ENCODE data around the gene LIN28B. TPM values are rescaled to one million over a fixed set of nuclear protein-coding genes. Genes with fewer than 3 reads are reported as not detected.

The LIN28B gene
- total RNA-seq: not detected

DNA sequence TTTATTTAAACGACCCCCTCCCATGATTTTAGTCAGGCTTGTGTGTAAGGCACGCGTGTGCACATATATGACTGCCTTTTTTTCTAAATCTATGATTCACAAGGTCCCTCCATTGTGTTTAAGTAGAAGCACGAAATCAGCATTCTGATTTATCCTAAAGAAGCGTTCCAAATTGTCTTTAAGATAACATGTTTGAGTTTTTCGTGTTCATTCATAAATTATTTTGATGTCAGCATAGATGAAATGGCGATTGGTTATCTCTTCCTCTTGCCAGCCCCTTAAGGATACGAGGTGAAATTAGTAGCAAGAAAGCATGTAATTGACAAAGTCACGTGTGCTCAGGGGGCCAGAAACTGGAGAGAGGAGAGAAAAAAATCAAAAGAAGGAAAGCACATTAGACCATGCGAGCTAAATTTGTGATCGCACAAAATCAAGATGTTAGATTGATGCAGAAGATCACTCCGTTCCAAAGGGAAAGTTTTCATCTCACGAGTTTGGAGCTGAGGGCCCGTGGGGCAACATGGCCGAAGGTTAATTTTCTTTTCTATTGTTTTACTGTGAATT, at the start of gene LIN28B:
Gene LIN28B (plus strand): TSS at position 377 of the 564 bp plus-strand sequence. CDS start 144 bp downstream, at position 521.
- Mint-ChIP-seq H3K4me1 (ENCODE audit: low read depth in 2 of 2) (peaks cover 0 to 4% of the 10 kb centered on the region in 2 donors), H3K4me3 (no peak within 1 kb of the TSS), H3K36me3 (peaks cover 11% of the 10 kb centered on the region), H3K27ac (no peak within 1 kb of the TSS), H3K27me3 (peaks cover 42 to 73% of the 10 kb centered on the region in 2 donors), H3K9me3 (peaks cover 3% of the 10 kb centered on the region)
- ATAC-seq (no peak), DNase-seq (ENCODE audit: low spot score) (no peak)

GRCh38 chr6:104908031-104908887, 48.6 kb upstream of the LIN28B start:
- no peaks in the 10 kb centered on the region for H3K9me3 Mint-ChIP-seq
- ATAC-seq (no peak), DNase-seq (ENCODE audit: low spot score) (no peak)
- no peak overlapping the region for H3K27ac Mint-ChIP-seq
- H3K27me3 Mint-ChIP-seq: peaks cover 0 to 39% of the 10 kb centered on the region in 2 donors
- no peak overlapping the region for H3K4me3 Mint-ChIP-seq
- H3K36me3 Mint-ChIP-seq: no peaks in the 10 kb centered on the region
- no peaks in the 10 kb centered on the region for H3K4me1 Mint-ChIP-seq (ENCODE audit: low read depth in 2 of 2)

- H3K4me3 Mint-ChIP-seq: no peak overlapping the region
- H3K27me3 Mint-ChIP-seq: peaks cover 0 to 44% of the 10 kb centered on the region in 2 donors
- H3K4me1 Mint-ChIP-seq (ENCODE audit: low read depth in 2 of 2): no peaks in the 10 kb centered on the region
- DNase-seq (ENCODE audit: low spot score) (no peak), ATAC-seq (no peak)
- no peaks in the 10 kb centered on the region for H3K36me3 Mint-ChIP-seq
- no peak overlapping the region for H3K27ac Mint-ChIP-seq
- no peaks in the 10 kb centered on the region for H3K9me3 Mint-ChIP-seq
These were observed 47.9 kb upstream of the LIN28B start for GRCh38 chr6:104908888-104909525.

DNA sequence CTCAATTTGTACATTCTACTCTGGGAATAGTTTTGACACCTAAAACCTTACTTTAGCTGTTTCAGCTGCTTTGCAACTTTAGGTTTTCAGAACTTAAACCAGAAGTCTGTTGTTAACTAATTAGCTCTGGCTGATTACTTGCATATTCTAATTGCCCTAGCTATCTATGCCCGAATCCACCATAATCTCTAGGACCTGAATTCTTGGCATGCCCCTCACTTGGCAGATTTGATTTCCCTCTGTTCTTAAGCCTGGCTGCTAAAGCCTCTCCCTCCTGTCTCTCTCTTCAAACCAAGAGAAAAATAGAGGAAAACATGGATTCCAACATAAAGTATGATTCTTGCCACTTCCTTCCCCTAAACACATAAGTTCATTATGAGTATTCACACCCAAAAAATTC, 35.0 kb upstream of the LIN28B start:
- H3K4me1 Mint-ChIP-seq (ENCODE audit: low read depth in 2 of 2): no peaks in the 10 kb centered on the region
- H3K36me3 Mint-ChIP-seq: no peaks in the 10 kb centered on the region
- H3K4me3 Mint-ChIP-seq: no peak overlapping the region

GRCh38 chr6:104928141-104928540, 28.8 kb upstream of the LIN28B start:
- H3K9me3 Mint-ChIP-seq: no peaks in the 10 kb centered on the region
- H3K27ac Mint-ChIP-seq: no peak overlapping the region
- peaks cover 8 to 22% of the 10 kb centered on the region in 2 donors for H3K27me3 Mint-ChIP-seq
- ATAC-seq (no peak), DNase-seq (ENCODE audit: low spot score) (no peak)
- no peaks in the 10 kb centered on the region for H3K4me1 Mint-ChIP-seq (ENCODE audit: low read depth in 2 of 2)
- no peaks in the 10 kb centered on the region for H3K36me3 Mint-ChIP-seq
- H3K4me3 Mint-ChIP-seq: no peak overlapping the region

More for the DNA sequence above, 35.0 kb upstream of the LIN28B start:
- Mint-ChIP-seq H3K27ac (no peak overlapping the region), H3K27me3 (peaks cover 23 to 35% of the 10 kb centered on the region in 2 donors), H3K9me3 (peaks cover 3% of the 10 kb centered on the region)
- DNase-seq (ENCODE audit: low spot score) (no peak), ATAC-seq (no peak)

DNA sequence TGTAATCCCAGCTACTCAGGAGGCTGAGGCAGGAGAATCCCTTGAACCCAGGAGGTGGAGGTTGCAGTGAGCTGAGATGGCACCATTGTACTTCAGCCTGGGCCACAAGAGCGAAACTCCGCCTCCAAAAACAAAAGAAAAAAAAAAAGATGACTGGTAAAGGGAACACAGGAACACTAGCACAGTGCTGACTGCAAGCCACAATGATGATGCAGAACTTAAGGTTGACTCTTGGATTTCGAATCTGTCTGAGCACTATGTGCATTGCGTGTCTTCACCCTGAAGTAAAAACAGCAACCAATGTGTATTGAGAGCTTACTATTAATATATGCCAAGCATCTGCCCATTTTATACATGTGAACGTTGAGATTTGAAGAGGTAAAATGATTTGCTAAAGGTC, 27.6 kb upstream of the LIN28B start:
- H3K4me1 Mint-ChIP-seq (ENCODE audit: low read depth in 2 of 2): no peaks in the 10 kb centered on the region
- no peaks in the 10 kb centered on the region for H3K9me3 Mint-ChIP-seq
- H3K36me3 Mint-ChIP-seq: no peaks in the 10 kb centered on the region
- ATAC-seq (no peak), DNase-seq (ENCODE audit: low spot score) (no peak)
- H3K27me3 Mint-ChIP-seq: peaks cover 11 to 15% of the 10 kb centered on the region in 2 donors
- H3K4me3 Mint-ChIP-seq: no peak overlapping the region
- no peak overlapping the region for H3K27ac Mint-ChIP-seq

DNA sequence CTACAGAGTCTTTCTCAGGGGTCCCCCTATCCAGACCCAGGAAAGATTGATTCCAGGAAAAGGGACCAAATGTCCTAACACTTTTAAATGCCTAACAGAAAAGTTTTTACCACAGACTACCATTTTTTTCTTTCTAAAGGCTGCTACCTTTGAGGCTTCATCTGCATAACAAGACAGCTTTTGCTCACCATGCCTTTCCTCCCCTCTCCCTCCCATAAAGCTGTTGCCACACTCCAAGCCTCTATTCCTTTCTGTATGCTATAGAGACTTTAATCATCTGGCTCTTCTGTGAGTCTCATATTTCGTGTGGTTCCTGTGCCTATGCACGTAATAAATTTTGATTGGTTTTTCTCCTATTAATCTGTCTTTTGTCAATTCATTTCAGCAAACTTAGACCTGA, 26.0 kb upstream of the LIN28B start:
- ATAC-seq: no peak
- Mint-ChIP-seq H3K27ac (no peak overlapping the region), H3K4me3 (no peak overlapping the region)

GRCh38 chr6:104936766-104937535, 20.0 kb upstream of the LIN28B start:
- Mint-ChIP-seq H3K27me3 (peaks cover 6 to 13% of the 10 kb centered on the region in 2 donors), H3K4me3 (no peak overlapping the region), H3K36me3 (peaks cover 5% of the 10 kb centered on the region), H3K27ac (no peak overlapping the region), H3K4me1 (ENCODE audit: low read depth in 2 of 2) (peaks cover 5% of the 10 kb centered on the region in 2 donors), H3K9me3 (no peaks in the 10 kb centered on the region)
- DNase-seq (ENCODE audit: low spot score) (no peak), ATAC-seq (no peak)

More for the DNA sequence above, 26.0 kb upstream of the LIN28B start:
- no peaks in the 10 kb centered on the region for H3K9me3 Mint-ChIP-seq
- H3K27me3 Mint-ChIP-seq: peaks cover 8 to 11% of the 10 kb centered on the region in 2 donors
- no peaks in the 10 kb centered on the region for H3K36me3 Mint-ChIP-seq
- H3K4me1 Mint-ChIP-seq (ENCODE audit: low read depth in 2 of 2): no peaks in the 10 kb centered on the region
- DNase-seq (ENCODE audit: low spot score): no peak

DNA sequence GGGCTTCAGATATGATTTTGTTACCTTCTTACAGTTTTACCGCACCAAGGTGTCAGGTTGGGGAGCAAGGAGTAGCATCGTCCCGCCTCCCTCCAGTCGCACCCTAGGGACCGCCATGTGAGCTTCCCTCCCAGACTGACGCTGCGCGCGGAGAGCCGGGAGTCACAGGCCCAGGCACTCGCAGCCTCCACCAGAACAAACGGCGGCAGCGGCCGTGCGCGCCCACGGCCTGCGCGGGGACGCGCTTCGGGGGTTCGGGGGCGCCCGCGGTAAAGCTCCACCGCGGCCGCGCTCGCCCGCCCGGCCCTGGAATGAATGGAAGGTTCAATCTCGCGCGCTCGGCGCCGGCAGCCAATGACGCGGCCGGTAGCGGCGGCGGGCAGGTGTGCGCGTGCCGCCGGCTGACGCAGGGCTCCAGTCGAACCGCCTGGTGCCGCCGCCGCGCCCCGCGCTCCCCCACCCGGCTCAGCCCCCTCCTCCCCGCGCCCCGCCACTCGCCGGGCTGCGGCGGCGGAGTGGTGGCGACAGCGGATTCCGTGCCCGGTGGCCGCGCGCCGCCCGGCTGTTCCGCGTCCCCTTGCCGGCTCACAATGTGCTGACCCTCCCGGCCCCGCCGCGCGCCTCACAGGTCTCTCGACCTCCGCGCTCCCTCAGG, 16.5 kb upstream of the LIN28B start:
- H3K4me1 Mint-ChIP-seq (ENCODE audit: low read depth in 2 of 2): peaks cover 5% of the 10 kb centered on the region in 2 donors
- DNase-seq (ENCODE audit: low spot score) (no peak), ATAC-seq (peak in 1 of 2 donors; percentile 24)
- H3K4me3 Mint-ChIP-seq: peak overlapping the region; percentile 32
- peaks cover 5% of the 10 kb centered on the region for H3K36me3 Mint-ChIP-seq
- H3K9me3 Mint-ChIP-seq: no peaks in the 10 kb centered on the region
- H3K27me3 Mint-ChIP-seq: peaks cover 10 to 14% of the 10 kb centered on the region in 2 donors
- H3K27ac Mint-ChIP-seq: no peak overlapping the region

- no peak overlapping the region for H3K27ac Mint-ChIP-seq
- DNase-seq (ENCODE audit: low spot score): no peak
- peaks cover 13 to 14% of the 10 kb centered on the region in 2 donors for H3K27me3 Mint-ChIP-seq
These were observed 15.8 kb upstream of the LIN28B start for GRCh38 chr6:104940893-104941728.

GRCh38 chr6:104941729-104942091, 15.2 kb upstream of the LIN28B start:
- Mint-ChIP-seq H3K9me3 (no peaks in the 10 kb centered on the region), H3K4me3 (peak overlapping the region; percentile 82), H3K4me1 (ENCODE audit: low read depth in 2 of 2) (peaks cover 5% of the 10 kb centered on the region in 2 donors), H3K27me3 (peaks cover 13 to 14% of the 10 kb centered on the region in 2 donors), H3K36me3 (peaks cover 5% of the 10 kb centered on the region), H3K27ac (no peak overlapping the region)
- DNase-seq (ENCODE audit: low spot score) (no peak), ATAC-seq (no peak)

More at GRCh38 chr6:104940893-104941728, 15.8 kb upstream of the LIN28B start:
- ATAC-seq: peak; percentile 80 to 87
- Mint-ChIP-seq H3K4me3 (peak overlapping the region; percentile 82), H3K4me1 (ENCODE audit: low read depth in 2 of 2) (peaks cover 5% of the 10 kb centered on the region in 2 donors), H3K9me3 (no peaks in the 10 kb centered on the region), H3K36me3 (peaks cover 5% of the 10 kb centered on the region)

DNA sequence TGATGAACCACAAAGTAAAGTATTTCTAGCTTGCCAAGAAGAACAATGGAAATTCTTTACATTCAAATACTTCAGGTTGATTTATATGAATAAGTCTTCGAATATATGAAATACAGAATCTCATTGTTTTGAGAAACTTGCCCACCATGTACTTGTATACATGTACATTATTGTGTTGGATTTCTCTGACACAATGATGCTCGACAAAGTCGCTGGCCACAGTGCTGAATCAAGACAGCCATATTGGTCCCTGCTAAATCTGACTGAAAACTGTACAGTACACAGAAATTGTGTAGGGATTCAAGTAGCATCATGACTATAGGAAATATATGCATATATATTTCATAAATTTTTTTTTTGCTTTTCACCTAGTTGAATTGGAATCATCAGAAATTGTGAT, 13.1 kb upstream of the LIN28B start:
- ATAC-seq: no peak
- Mint-ChIP-seq H3K27me3 (peaks cover 14 to 16% of the 10 kb centered on the region in 2 donors), H3K4me3 (no peak overlapping the region)

More for the DNA sequence above, 13.1 kb upstream of the LIN28B start:
- no peak overlapping the region for H3K27ac Mint-ChIP-seq
- DNase-seq (ENCODE audit: low spot score): no peak
- H3K4me1 Mint-ChIP-seq (ENCODE audit: low read depth in 2 of 2): peaks cover 5% of the 10 kb centered on the region in 2 donors
- peaks cover 2% of the 10 kb centered on the region for H3K9me3 Mint-ChIP-seq
- H3K36me3 Mint-ChIP-seq: peaks cover 5% of the 10 kb centered on the region

Data from natural killer cell treated with Interleukin-12 subunit alpha and Interleukin-12 subunit beta and Interleukin-15 and Interleukin-18, amount 100 ng/mL, for 72 hours (primary cell).